Measurements from ENCODE around the gene PHACTR4.
"Not testable (repeated sequence)": the region's sequence is repeated elsewhere in the genome, so short reads cannot be mapped to it uniquely, and the experiment has no call there.

Gene PHACTR4

DNA sequence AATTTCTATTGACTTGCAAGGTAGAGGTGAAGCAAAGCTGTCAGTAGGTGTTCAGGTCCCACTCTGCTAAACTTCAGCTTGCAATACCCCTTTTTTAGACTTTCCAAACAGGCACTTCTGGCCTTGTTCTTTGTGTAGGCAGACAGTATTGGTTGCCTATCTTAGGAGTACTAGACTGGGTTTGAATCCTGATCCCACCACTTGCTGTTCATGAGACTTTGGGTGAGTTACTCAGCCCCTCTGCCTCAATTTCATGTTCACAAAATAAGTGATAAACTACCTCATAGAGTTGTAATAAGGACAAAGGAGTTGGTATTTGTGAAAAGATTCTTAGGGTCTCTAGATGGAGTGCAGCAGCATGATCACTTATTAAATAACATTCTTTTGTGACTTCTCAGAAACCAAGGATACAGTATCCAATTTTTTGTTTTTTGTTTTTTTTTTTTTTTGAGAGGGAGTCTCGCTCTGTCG is 141.5 kb downstream of the PHACTR4 start:
- peak in 1 of 2 experiments; percentile 42 for DNase-seq (ENCODE audit: low read depth in 1 of 2, low spot score in 1 of 2)
- TF ChIP-seq POLR2AphosphoS5 (IDR thresholded peaks at IDR 0.05; ENCODE audit: low read depth) (peak; percentile 49), SPI1 (IDR thresholded peaks at IDR 0.05; ENCODE audit: borderline replicate concordance, low read depth) (no peak), GABPA (IDR thresholded peaks at IDR 0.05; ENCODE audit: low read depth) (peak; percentile 14; the same call in 1 of the 2 replicates)
- Histone ChIP-seq H3K27ac (replicated peaks) (peak overlapping the region; percentile 90), H3K27me3 (ENCODE audit: insufficient read depth, poor library complexity, severe bottlenecking) (no peaks in the 10 kb centered on the region), H3K4me3 (replicated peaks; ENCODE audit: insufficient read depth, low read length) (no peak overlapping the region)

- Histone ChIP-seq H3K27me3 (ENCODE audit: insufficient read depth, poor library complexity, severe bottlenecking) (no peaks in the 10 kb centered on the region), H3K4me3 (replicated peaks; ENCODE audit: insufficient read depth, low read length) (no peak overlapping the region)
- TF ChIP-seq SPI1 (IDR thresholded peaks at IDR 0.05; ENCODE audit: borderline replicate concordance, low read depth) (no peak), POLR2AphosphoS5 (IDR thresholded peaks at IDR 0.05; ENCODE audit: low read depth) (peak; percentile 40; the same call in 1 of the 2 replicates)
- TF ChIP-seq, protein P1, sequence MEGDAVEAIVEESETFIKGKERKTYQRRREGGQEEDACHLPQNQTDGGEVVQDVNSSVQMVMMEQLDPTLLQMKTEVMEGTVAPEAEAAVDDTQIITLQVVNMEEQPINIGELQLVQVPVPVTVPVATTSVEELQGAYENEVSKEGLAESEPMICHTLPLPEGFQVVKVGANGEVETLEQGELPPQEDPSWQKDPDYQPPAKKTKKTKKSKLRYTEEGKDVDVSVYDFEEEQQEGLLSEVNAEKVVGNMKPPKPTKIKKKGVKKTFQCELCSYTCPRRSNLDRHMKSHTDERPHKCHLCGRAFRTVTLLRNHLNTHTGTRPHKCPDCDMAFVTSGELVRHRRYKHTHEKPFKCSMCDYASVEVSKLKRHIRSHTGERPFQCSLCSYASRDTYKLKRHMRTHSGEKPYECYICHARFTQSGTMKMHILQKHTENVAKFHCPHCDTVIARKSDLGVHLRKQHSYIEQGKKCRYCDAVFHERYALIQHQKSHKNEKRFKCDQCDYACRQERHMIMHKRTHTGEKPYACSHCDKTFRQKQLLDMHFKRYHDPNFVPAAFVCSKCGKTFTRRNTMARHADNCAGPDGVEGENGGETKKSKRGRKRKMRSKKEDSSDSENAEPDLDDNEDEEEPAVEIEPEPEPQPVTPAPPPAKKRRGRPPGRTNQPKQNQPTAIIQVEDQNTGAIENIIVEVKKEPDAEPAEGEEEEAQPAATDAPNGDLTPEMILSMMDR (IDR thresholded peaks at IDR 0.05; ENCODE audit: insufficient read depth, low read length): no peak
- TF ChIP-seq, protein P2, sequence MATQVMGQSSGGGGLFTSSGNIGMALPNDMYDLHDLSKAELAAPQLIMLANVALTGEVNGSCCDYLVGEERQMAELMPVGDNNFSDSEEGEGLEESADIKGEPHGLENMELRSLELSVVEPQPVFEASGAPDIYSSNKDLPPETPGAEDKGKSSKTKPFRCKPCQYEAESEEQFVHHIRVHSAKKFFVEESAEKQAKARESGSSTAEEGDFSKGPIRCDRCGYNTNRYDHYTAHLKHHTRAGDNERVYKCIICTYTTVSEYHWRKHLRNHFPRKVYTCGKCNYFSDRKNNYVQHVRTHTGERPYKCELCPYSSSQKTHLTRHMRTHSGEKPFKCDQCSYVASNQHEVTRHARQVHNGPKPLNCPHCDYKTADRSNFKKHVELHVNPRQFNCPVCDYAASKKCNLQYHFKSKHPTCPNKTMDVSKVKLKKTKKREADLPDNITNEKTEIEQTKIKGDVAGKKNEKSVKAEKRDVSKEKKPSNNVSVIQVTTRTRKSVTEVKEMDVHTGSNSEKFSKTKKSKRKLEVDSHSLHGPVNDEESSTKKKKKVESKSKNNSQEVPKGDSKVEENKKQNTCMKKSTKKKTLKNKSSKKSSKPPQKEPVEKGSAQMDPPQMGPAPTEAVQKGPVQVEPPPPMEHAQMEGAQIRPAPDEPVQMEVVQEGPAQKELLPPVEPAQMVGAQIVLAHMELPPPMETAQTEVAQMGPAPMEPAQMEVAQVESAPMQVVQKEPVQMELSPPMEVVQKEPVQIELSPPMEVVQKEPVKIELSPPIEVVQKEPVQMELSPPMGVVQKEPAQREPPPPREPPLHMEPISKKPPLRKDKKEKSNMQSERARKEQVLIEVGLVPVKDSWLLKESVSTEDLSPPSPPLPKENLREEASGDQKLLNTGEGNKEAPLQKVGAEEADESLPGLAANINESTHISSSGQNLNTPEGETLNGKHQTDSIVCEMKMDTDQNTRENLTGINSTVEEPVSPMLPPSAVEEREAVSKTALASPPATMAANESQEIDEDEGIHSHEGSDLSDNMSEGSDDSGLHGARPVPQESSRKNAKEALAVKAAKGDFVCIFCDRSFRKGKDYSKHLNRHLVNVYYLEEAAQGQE (IDR thresholded peaks at IDR 0.05; ENCODE audit: insufficient replicate concordance, low read depth): no peak
Observed at GRCh38 chr1:28512058-28512611, 142.6 kb downstream of the PHACTR4 start.

DNA sequence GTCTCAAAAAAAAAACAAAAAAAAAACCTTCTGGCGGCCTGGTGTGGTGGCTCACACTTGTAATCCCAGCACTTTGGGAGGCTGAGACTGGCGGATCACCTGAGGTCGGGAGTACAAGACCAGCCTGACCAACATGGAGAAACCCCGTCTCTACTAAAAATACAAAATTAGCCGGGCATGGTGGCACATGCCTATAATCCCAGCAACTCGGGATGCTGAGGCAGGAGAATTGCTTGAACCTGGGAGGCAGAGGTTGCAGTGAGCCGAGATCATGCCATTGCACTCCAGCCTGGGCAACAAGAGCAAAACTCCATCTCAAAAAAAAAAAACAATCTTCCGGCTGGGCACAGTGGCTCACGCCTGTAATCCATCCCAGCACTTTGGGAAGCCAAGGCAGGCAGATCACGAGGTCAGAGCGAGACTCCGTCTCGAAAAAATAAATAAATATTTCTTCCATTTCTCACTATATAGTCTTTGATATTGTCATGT is 144.9 kb downstream of the PHACTR4 start:
- not testable (repeated sequence) for H3K4me3 ChIP-seq (replicated peaks; ENCODE audit: insufficient read depth, low read length); DNase-seq (ENCODE audit: low read depth in 1 of 2, low spot score in 1 of 2); H3K27ac ChIP-seq (replicated peaks); H3K27me3 ChIP-seq (ENCODE audit: insufficient read depth, poor library complexity, severe bottlenecking)
- TF ChIP-seq POLR2AphosphoS5 (IDR thresholded peaks at IDR 0.05; ENCODE audit: low read depth): peak; percentile 31

More at GRCh38 chr1:28512058-28512611, 142.6 kb downstream of the PHACTR4 start:
- H3K27ac ChIP-seq (replicated peaks): peak overlapping the region; percentile 15; the same call in 1 of the 2 replicates
- DNase-seq (ENCODE audit: low read depth in 1 of 2, low spot score in 1 of 2): no peak

DNA sequence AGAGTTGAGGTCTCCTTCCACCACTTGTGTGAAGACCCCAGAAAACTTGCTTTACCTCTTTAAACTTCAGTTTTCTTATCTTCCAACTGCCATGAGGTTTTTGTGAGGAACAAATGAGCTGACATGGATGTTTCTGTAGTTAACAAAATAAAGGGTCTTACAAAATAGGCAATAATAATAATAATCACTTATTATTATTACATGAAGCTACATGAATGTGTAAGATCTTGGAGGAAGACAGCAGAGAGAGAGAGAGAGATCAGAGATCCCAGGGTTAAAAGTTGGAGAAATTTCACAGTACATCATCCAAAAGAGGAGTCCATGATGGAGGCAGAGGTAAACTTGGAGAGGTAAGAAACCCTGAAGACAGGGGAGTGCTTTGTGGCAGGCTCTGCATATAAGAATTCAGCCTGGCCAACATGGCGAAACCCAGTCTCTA is 147.0 kb downstream of the PHACTR4 start:
- Histone ChIP-seq H3K27ac (replicated peaks) (no peak overlapping the region), H3K4me3 (replicated peaks; ENCODE audit: insufficient read depth, low read length) (no peak overlapping the region), H3K27me3 (ENCODE audit: insufficient read depth, poor library complexity, severe bottlenecking) (no peaks in the 10 kb centered on the region)
- no peak for DNase-seq (ENCODE audit: low read depth in 1 of 2, low spot score in 1 of 2)
- TF ChIP-seq, protein P2 (IDR thresholded peaks at IDR 0.05; ENCODE audit: insufficient replicate concordance, low read depth): no peak
- TF ChIP-seq, protein P1 (IDR thresholded peaks at IDR 0.05; ENCODE audit: insufficient read depth, low read length): no peak
- TF ChIP-seq SPI1 (IDR thresholded peaks at IDR 0.05; ENCODE audit: borderline replicate concordance, low read depth): no peak
- no peak for TF ChIP-seq POLR2AphosphoS5 (IDR thresholded peaks at IDR 0.05; ENCODE audit: low read depth)
- no peak for TF ChIP-seq GABPA (IDR thresholded peaks at IDR 0.05; ENCODE audit: low read depth)

All from HL-60 (cell line).